ENCODE measurements around the gene THSD7A. TPM values are rescaled to one million over a fixed set of nuclear protein-coding genes. Genes with fewer than 3 reads are reported as not detected.

The THSD7A gene
- total and polyA plus RNA-seq, 2 donors from 2014 or later, result 5.1 to 24.3 TPM

- Histone ChIP-seq H3K9me3 (ENCODE audit: control insufficient read depth in 2 of 3, insufficient read depth in 1 of 3, low read length in 3 of 3) (no peaks in the 10 kb centered on the region), H3K9ac (ENCODE audit: low read length in 3 of 3) (no peak overlapping the region), H3K36me3 (ENCODE audit: control insufficient read depth in 2 of 3, insufficient read depth in 3 of 3, low read length in 3 of 3) (no peaks in the 10 kb centered on the region), H3K27ac (ENCODE audit: low read depth in 2 of 2, low read length in 2 of 2) (no peak overlapping the region), H3K4me3 (ENCODE audit: low read length in 3 of 3) (no peak overlapping the region), H3K4me1 (ENCODE audit: control insufficient read depth in 2 of 3, insufficient read depth in 2 of 3, low read depth in 1 of 3, low read length in 3 of 3) (peaks cover 0 to 3% (median 0%) of the 10 kb centered on the region in 3 donors), H3K27me3 (ENCODE audit: control insufficient read depth, insufficient read depth, low read length) (no peaks in the 10 kb centered on the region)
- DNase-seq, result no peak
- intact Hi-C loops (cut with DNase I), result no loop called here
- TF ChIP-seq, protein P1, sequence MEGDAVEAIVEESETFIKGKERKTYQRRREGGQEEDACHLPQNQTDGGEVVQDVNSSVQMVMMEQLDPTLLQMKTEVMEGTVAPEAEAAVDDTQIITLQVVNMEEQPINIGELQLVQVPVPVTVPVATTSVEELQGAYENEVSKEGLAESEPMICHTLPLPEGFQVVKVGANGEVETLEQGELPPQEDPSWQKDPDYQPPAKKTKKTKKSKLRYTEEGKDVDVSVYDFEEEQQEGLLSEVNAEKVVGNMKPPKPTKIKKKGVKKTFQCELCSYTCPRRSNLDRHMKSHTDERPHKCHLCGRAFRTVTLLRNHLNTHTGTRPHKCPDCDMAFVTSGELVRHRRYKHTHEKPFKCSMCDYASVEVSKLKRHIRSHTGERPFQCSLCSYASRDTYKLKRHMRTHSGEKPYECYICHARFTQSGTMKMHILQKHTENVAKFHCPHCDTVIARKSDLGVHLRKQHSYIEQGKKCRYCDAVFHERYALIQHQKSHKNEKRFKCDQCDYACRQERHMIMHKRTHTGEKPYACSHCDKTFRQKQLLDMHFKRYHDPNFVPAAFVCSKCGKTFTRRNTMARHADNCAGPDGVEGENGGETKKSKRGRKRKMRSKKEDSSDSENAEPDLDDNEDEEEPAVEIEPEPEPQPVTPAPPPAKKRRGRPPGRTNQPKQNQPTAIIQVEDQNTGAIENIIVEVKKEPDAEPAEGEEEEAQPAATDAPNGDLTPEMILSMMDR (IDR thresholded peaks at IDR 0.05; ENCODE audit: borderline replicate concordance, extremely low read depth, insufficient read depth), result no peak
- FAIRE-seq, result no peak
Measured at GRCh38 chr7:11667071-11667809, 164.8 kb downstream of the THSD7A start.

GRCh38 chr7:11665357-11665756 is 166.6 kb downstream of the THSD7A start:
- Histone ChIP-seq H3K36me3 (ENCODE audit: control insufficient read depth in 2 of 3, insufficient read depth in 3 of 3, low read length in 3 of 3) (no peaks in the 10 kb centered on the region), H3K27ac (ENCODE audit: low read depth in 2 of 2, low read length in 2 of 2) (no peak overlapping the region), H3K4me3 (ENCODE audit: low read length in 3 of 3) (no peak overlapping the region), H3K9me3 (ENCODE audit: control insufficient read depth in 2 of 3, insufficient read depth in 1 of 3, low read length in 3 of 3) (no peaks in the 10 kb centered on the region), H3K9ac (ENCODE audit: low read length in 3 of 3) (no peak overlapping the region), H3K4me1 (ENCODE audit: control insufficient read depth in 2 of 3, insufficient read depth in 2 of 3, low read depth in 1 of 3, low read length in 3 of 3) (peaks cover 0 to 3% (median 0%) of the 10 kb centered on the region in 3 donors), H3K27me3 (ENCODE audit: control insufficient read depth, insufficient read depth, low read length) (no peaks in the 10 kb centered on the region)
- FAIRE-seq (no peak), DNase-seq (no peak)
- TF ChIP-seq, protein P1 (IDR thresholded peaks at IDR 0.05; ENCODE audit: borderline replicate concordance, extremely low read depth, insufficient read depth), result no peak
- intact Hi-C loops (cut with DNase I), result no loop called here

GRCh38 chr7:11655642-11656041 is 176.4 kb downstream of the THSD7A start:
- Histone ChIP-seq H3K9ac (ENCODE audit: low read length in 3 of 3) (no peak overlapping the region), H3K36me3 (ENCODE audit: control insufficient read depth in 2 of 3, insufficient read depth in 3 of 3, low read length in 3 of 3) (no peaks in the 10 kb centered on the region), H3K9me3 (ENCODE audit: control insufficient read depth in 2 of 3, insufficient read depth in 1 of 3, low read length in 3 of 3) (no peaks in the 10 kb centered on the region), H3K27ac (ENCODE audit: low read depth in 2 of 2, low read length in 2 of 2) (no peak overlapping the region), H3K4me3 (ENCODE audit: low read length in 3 of 3) (no peak overlapping the region), H3K4me1 (ENCODE audit: control insufficient read depth in 2 of 3, insufficient read depth in 2 of 3, low read depth in 1 of 3, low read length in 3 of 3) (no peaks in the 10 kb centered on the region), H3K27me3 (ENCODE audit: control insufficient read depth, insufficient read depth, low read length) (no peaks in the 10 kb centered on the region)
- TF ChIP-seq, protein P1 (IDR thresholded peaks at IDR 0.05; ENCODE audit: borderline replicate concordance, extremely low read depth, insufficient read depth), result no peak
- no peak for DNase-seq
- no peak for FAIRE-seq
- intact Hi-C loops (cut with DNase I), result no loop called here
